A549 (cell line): Measurements from ENCODE around the gene USP20.

Experiments
- CEBPB ChIP-seq, 2 experiments: fragments of >200 bp in 1 of 2; sonication (Bioruptor Twin) in 1 of 2; formaldehyde crosslinking in 1 of 2; IDR thresholded peaks; 2 replicates each; pipeline ENCODE4 v1.6.1; 2012 to 2016
- CHD4 ChIP-seq: fragments of 200-600 bp; sonication (generic); IDR thresholded peaks from 2 replicates; pipeline ENCODE4 v1.6.1; 2016; ENCODE audit warnings: antibody characterized with exemption, mild to moderate bottlenecking, borderline replicate concordance
- CTCF ChIP-seq: fragments of >200 bp; sonication (Bioruptor Twin); formaldehyde crosslinking; IDR thresholded peaks from 3 replicates; pipeline ENCODE4 v1.5.1; 2016
- GATA3 ChIP-seq: IDR thresholded peaks from 2 replicates; pipeline ENCODE4 v1.6.1; 2012; ENCODE audit warnings: borderline replicate concordance
- HOXA7 ChIP-seq: fragments of 250-450 bp; sonication (Bioruptor Pico); IDR thresholded peaks from 2 replicates; pipeline ENCODE4 v1.5.0; 2020; ENCODE audit warnings: mild to moderate bottlenecking, moderate library complexity
- POLR2A ChIP-seq: IDR thresholded peaks from 2 replicates; pipeline ENCODE4 v1.6.1; 2012; ENCODE audit warnings: mild to moderate bottlenecking, low read length
- RAD21 ChIP-seq, 2 experiments: fragments of >200 bp in 1 of 2; sonication (Bioruptor Twin) in 1 of 2; formaldehyde crosslinking in 1 of 2; IDR thresholded peaks in 1 of 2; conservative IDR thresholded peaks in 1 of 2; 2 replicates in 1 of 2; 3 replicates in 1 of 2; pipeline ENCODE4 v1.6.1; 2012 to 2018; ENCODE audit warnings: inconsistent platforms in 1 of 2
- REST ChIP-seq: fragments of 200-600 bp; sonication (generic); IDR thresholded peaks from 2 replicates; pipeline ENCODE4 v1.6.1; 2016; ENCODE audit warnings: antibody characterized with exemption, mild to moderate bottlenecking, moderate library complexity
- ZFP36 ChIP-seq: fragments of 450-650 bp; IDR thresholded peaks from 2 replicates; pipeline ENCODE4 v1.6.1; 2014; ENCODE audit warnings: borderline replicate concordance; ENCODE audit not compliant: partially characterized antibody

DNA sequence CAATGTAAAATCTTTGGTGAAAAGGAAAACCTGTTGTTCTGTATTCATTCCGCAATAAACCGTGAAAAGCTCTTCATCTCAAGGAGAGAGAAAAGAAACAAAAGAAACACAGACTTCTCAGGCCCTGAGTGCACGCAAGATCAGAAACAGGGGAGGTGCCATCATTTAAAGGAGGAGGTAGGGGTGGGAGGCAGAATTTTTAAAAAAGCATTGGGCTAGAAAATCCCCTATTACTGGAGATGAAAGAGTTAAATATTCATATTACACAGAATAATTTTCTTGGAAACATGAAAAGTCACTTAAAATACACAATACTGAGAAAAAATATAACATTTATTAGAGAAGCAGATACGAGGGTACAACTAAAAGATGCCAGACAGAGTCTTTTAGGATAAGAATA is 56.3 kb downstream of the USP20 start:
- TF ChIP-seq GATA3, result no peak
- no peak for TF ChIP-seq HOXA7
- TF ChIP-seq CTCF, result no peak
- no peak for TF ChIP-seq POLR2A
- no peak for TF ChIP-seq REST
- TF ChIP-seq CHD4, result no peak
- TF ChIP-seq CEBPB (IDR thresholded peaks at IDR 0.05), result no peak
- no peak for TF ChIP-seq RAD21 (conservative IDR thresholded peaks at IDR 0.05 in 1 of 2, IDR thresholded peaks at IDR 0.05 in 1 of 2)
- no peak for TF ChIP-seq ZFP36
